Measurements from ENCODE around the gene IGFBP3.
A peak's percentile ranks its signal among the peaks of the same experiment; 100 is the strongest.

The IGFBP3 gene

GRCh38 chr7:45890902-45891461 is 30.1 kb downstream of the IGFBP3 start:
- no peak for DNase-seq

GRCh38 chr7:45890125-45890901 is 30.8 kb downstream of the IGFBP3 start:
- no peak for DNase-seq

GRCh38 chr7:45889367-45890067 is 31.6 kb downstream of the IGFBP3 start:
- no peak for DNase-seq

- DNase-seq: no peak
These were observed 32.1 kb downstream of the IGFBP3 start for GRCh38 chr7:45888993-45889366.

GRCh38 chr7:45888185-45888992 is 32.7 kb downstream of the IGFBP3 start, which contains the start of gene IGFBP1:
Gene IGFBP1, plus strand, starts transcription at chr7:45888488. Its CDS starts 165 bp downstream, at chr7:45888653.
- no peak for DNase-seq

GRCh38 chr7:45886931-45887667 is 34.0 kb downstream of the IGFBP3 start:
- DNase-seq: no peak

- no peak for DNase-seq
These were observed 35.7 kb downstream of the IGFBP3 start for GRCh38 chr7:45885264-45885882.

GRCh38 chr7:45884136-45884535 is 36.9 kb downstream of the IGFBP3 start:
- no peak for DNase-seq

- DNase-seq: peak; percentile 86
These were observed 38.6 kb downstream of the IGFBP3 start for GRCh38 chr7:45882465-45882810.

- DNase-seq: no peak
These were observed 39.2 kb downstream of the IGFBP3 start for GRCh38 chr7:45881759-45882464.

- no peak for DNase-seq
These were observed 39.8 kb downstream of the IGFBP3 start for GRCh38 chr7:45881280-45881758.

- no peak for DNase-seq
These were observed 40.6 kb downstream of the IGFBP3 start for GRCh38 chr7:45880433-45880860.

GRCh38 chr7:45878457-45879144 is 42.5 kb downstream of the IGFBP3 start:
- no peak for DNase-seq

GRCh38 chr7:45876519-45876918 is 44.6 kb downstream of the IGFBP3 start:
- DNase-seq: no peak

GRCh38 chr7:45874408-45875131 is 46.5 kb downstream of the IGFBP3 start:
- DNase-seq: no peak

GRCh38 chr7:45873355-45873754 is 47.7 kb downstream of the IGFBP3 start:
- peak; percentile 40 for DNase-seq

GRCh38 chr7:45873035-45873354 is 48.1 kb downstream of the IGFBP3 start, which contains the start of gene CCDC201:
Gene CCDC201, minus strand, starts transcription at chr7:45873082. Its CDS starts 75 bp downstream, at chr7:45873007.
- no peak for DNase-seq

GRCh38 chr7:45872116-45873034 is 48.7 kb downstream of the IGFBP3 start:
- DNase-seq: no peak

GRCh38 chr7:45869426-45869825 is 51.6 kb downstream of the IGFBP3 start:
- no peak for DNase-seq

Measured in NCI-H2029 (cell line).